Measurements from ENCODE around the gene ADCYAP1R1. TPM values are rescaled to one million over a fixed set of nuclear protein-coding genes. Genes with fewer than 3 reads are reported as not detected.
A peak's percentile ranks its signal among the peaks of the same experiment; 100 is the strongest.

ADCYAP1R1 gene
- total RNA-seq, 1 experiment from 2014 or later: 8.9 TPM

DNA sequence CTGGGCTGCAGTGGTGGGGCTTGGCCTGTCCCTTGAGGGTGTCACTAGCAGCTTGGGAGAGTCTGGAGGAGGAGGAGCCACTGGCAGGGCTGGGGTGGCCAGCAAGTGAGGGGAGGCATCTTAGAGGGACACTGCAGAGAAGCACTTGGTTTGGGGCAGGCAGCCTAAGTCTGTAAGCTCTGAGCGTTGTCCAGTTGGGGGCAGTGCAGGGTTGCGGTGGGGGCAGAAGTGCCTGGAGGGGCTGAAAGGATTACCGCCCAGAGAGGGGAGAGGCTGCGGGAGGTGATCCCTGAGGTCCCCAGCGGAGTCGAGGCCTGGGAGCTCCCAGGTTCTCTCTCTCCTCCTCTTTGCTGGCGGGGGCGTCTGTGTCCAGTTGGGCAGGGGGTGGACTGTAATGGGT, 7.4 kb downstream of the ADCYAP1R1 start:
- no peaks in the 10 kb centered on the region for H3K9me3 ChIP-seq (ENCODE audit: control insufficient read depth, low read depth, low read length)
- H3K23me2 ChIP-seq (ENCODE audit: insufficient read length, low read depth, low read length, poor library complexity, severe bottlenecking): no peaks in the 10 kb centered on the region
- H3K9ac ChIP-seq (ENCODE audit: extremely low read depth, insufficient read length, low read length): no peak overlapping the region
- no CpG with 5 or more reads among the region's 8 CpGs for WGBS (ENCODE audit: extremely low coverage, insufficient read length, low lambda C conversion rate)
- H3K36me3 Mint-ChIP-seq (ENCODE audit: insufficient read depth in 1 of 3, low read depth in 3 of 3): no peaks in the 10 kb centered on the region; a peak in 1 of 7 replicates
- no peak overlapping the region for H2BK120ac ChIP-seq (ENCODE audit: low read depth, low read length, poor library complexity, severe bottlenecking)
- no peak overlapping the region for H2BK20ac ChIP-seq (ENCODE audit: low read depth, low read length, poor library complexity, severe bottlenecking)
- no peaks in the 10 kb centered on the region; a peak in 1 of 5 replicates for H3K9me3 Mint-ChIP-seq
- peak; percentile 80 for DNase-seq
- H3K18ac ChIP-seq (ENCODE audit: insufficient read length, low read depth, low read length): no peak overlapping the region
- H3K27me3 Mint-ChIP-seq (ENCODE audit: low read depth): peaks cover 24% of the 10 kb centered on the region
- no peak overlapping the region for H2BK5ac ChIP-seq (ENCODE audit: insufficient read length, low read length)
- H3T11ph ChIP-seq (ENCODE audit: low read length): no peak overlapping the region
- H4K20me1 ChIP-seq (ENCODE audit: control insufficient read depth, insufficient read depth, insufficient read length): no peaks in the 10 kb centered on the region
- no peak overlapping the region for H4K8ac ChIP-seq (replicated peaks; ENCODE audit: insufficient read length, low read depth, low read length)
- no peak overlapping the region for H2AFZ ChIP-seq (ENCODE audit: low read length)
- H3K23ac ChIP-seq (ENCODE audit: insufficient read length, low read depth, low read length): no peak overlapping the region
- no peak overlapping the region for H3K14ac ChIP-seq (ENCODE audit: insufficient read depth, low read length)
- peaks cover 25 to 41% of the 10 kb centered on the region in 2 experiments for H3K4me1 Mint-ChIP-seq
- no peaks in the 10 kb centered on the region for H3K27me3 ChIP-seq (ENCODE audit: insufficient read depth, low read length)
- H2AK5ac ChIP-seq (ENCODE audit: insufficient read length, low read length): no peak overlapping the region
- no peak overlapping the region for H2BK15ac ChIP-seq (ENCODE audit: low read depth, low read length)
- no peak overlapping the region; a peak in 1 of 5 replicates for H3K4me3 Mint-ChIP-seq
- TF ChIP-seq, protein P1, sequence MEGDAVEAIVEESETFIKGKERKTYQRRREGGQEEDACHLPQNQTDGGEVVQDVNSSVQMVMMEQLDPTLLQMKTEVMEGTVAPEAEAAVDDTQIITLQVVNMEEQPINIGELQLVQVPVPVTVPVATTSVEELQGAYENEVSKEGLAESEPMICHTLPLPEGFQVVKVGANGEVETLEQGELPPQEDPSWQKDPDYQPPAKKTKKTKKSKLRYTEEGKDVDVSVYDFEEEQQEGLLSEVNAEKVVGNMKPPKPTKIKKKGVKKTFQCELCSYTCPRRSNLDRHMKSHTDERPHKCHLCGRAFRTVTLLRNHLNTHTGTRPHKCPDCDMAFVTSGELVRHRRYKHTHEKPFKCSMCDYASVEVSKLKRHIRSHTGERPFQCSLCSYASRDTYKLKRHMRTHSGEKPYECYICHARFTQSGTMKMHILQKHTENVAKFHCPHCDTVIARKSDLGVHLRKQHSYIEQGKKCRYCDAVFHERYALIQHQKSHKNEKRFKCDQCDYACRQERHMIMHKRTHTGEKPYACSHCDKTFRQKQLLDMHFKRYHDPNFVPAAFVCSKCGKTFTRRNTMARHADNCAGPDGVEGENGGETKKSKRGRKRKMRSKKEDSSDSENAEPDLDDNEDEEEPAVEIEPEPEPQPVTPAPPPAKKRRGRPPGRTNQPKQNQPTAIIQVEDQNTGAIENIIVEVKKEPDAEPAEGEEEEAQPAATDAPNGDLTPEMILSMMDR (conservative IDR thresholded peaks at IDR 0.05): peak; percentile 62
- H4K91ac ChIP-seq (ENCODE audit: insufficient read length, low read depth, low read length): no peak overlapping the region
- H3K27ac ChIP-seq (ENCODE audit: insufficient read length, low read depth, low read length): no peak overlapping the region
- H3K79me1 ChIP-seq (ENCODE audit: insufficient read depth, low read depth, low read length, poor library complexity, severe bottlenecking): no peaks in the 10 kb centered on the region
- H3K79me2 ChIP-seq (ENCODE audit: insufficient read depth, low read length): no peaks in the 10 kb centered on the region
- no peaks in the 10 kb centered on the region for H3K4me1 ChIP-seq (ENCODE audit: insufficient read depth, low read length)
- H3K27ac Mint-ChIP-seq: no peak overlapping the region
- no peak overlapping the region for H2BK12ac ChIP-seq (ENCODE audit: insufficient read length, low read depth, low read length)
- H3K56ac ChIP-seq (ENCODE audit: insufficient read length, low read depth, low read length): no peak overlapping the region
- H3K4me2 ChIP-seq (ENCODE audit: insufficient read depth, insufficient read length, low read length): no peak overlapping the region
- no peak overlapping the region for H3K4ac ChIP-seq (ENCODE audit: low read depth, low read length)
- H4K5ac ChIP-seq (ENCODE audit: insufficient read length, low read depth, low read length): no peak overlapping the region
